Heart left ventricle (tissue), 13 donors: ENCODE measurements around the gene KRT38.

Experiments used
- POLR2A ChIP-seq, 2 donors: fragments of 450-650 bp; IDR thresholded peaks; one replicate each; pipeline ENCODE4 v1.6.1; 2017; ENCODE audit warnings: antibody characterized with exemption in 2 of 2, mild to moderate bottlenecking in 2 of 2, moderate library complexity in 2 of 2
- TF ChIP-seq, protein P1 (sequence below), 12 donors: fragments of 200-600 bp; sonication (generic) in 4 of 12; IDR thresholded peaks; one replicate each; pipeline versions ENCODE4 v1.5.0 to v1.8.0; 2018 to 2022; ENCODE audit warnings: antibody characterized with exemption in 12 of 12, mild to moderate bottlenecking in 5 of 12
- donor health status: ischemic (EF 13 %, LVEDD 7.1; RV severe dilation, severe dysfunction).
- donor health status: DM: no; HTN: yes; CAD: no.
- donor health status: DM: no; HTN: no; CAD: no.
- donor health status: ischemic (EF 25% LVEDD 6.9; RV normal size, moderate dysfunction).
- donor health status: ischemic (EF 25% LVEDD 5.7; RV mildly dilated, moderate dysfunction).
- donor health status: ischemic (EF 35%, LVEDD 5.7; RV mildly dilated, moderate dysfunction).
- donor health status: nonischemic (EF 11% LVEDD 7.7; RV severe dilation, severe dysfunction).
- donor health status: DM: yes; HTN: yes; CAD: no.
- donor health status: PGD.
- donor health status: ischemic (EF 29% LVEDD 5.4; RV normal size, mild dysfunction).
- donor health status: nonischemic (EF 23%, LVEDD 6.1; RV moderate dilation, normal function).

DNA sequence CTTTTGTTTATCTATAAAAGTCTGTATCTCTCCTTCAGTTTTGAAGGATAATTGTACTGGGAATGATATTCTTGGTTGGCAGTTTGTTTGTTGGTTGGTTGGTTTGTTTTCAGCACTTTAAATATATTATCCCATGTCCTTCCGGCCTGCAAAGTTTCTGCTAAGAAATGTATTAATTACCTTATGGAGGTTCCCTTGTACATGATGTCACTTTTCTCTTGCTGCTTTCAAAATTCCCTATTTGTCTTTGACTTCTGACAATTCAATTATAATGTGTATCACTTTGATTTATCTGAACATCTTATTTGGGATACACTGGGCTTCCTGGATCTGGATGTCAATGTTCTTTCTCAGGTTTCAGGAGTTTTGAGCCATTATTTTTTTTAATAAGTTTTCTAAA lies 54.6 kb downstream of the KRT38 start:
- TF ChIP-seq, protein P1, sequence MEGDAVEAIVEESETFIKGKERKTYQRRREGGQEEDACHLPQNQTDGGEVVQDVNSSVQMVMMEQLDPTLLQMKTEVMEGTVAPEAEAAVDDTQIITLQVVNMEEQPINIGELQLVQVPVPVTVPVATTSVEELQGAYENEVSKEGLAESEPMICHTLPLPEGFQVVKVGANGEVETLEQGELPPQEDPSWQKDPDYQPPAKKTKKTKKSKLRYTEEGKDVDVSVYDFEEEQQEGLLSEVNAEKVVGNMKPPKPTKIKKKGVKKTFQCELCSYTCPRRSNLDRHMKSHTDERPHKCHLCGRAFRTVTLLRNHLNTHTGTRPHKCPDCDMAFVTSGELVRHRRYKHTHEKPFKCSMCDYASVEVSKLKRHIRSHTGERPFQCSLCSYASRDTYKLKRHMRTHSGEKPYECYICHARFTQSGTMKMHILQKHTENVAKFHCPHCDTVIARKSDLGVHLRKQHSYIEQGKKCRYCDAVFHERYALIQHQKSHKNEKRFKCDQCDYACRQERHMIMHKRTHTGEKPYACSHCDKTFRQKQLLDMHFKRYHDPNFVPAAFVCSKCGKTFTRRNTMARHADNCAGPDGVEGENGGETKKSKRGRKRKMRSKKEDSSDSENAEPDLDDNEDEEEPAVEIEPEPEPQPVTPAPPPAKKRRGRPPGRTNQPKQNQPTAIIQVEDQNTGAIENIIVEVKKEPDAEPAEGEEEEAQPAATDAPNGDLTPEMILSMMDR (IDR thresholded peaks at IDR 0.05): no peak
- TF ChIP-seq POLR2A (IDR thresholded peaks at IDR 0.05): no peak
